KMS-11 (cell line): ENCODE data around the gene CANT1.

Experiments used
- H2AFZ ChIP-seq: fragments of 200-600 bp; sonication (generic); 2 replicates; pipeline ENCODE4 v1.6.1; 2016; ENCODE audit warnings: antibody characterized with exemption, mixed run types, low read depth
- H3K27ac ChIP-seq: fragments of 200-600 bp; sonication (generic); 2 replicates; pipeline ENCODE4 v1.6.1; 2016; ENCODE audit warnings: mild to moderate bottlenecking, mixed run types
- H3K27me3 ChIP-seq: fragments of 200-600 bp; sonication (generic); 2 replicates; pipeline ENCODE4 v1.6.1; 2017; ENCODE audit warnings: mild to moderate bottlenecking, low read depth, mixed run types, moderate library complexity; ENCODE audit not compliant: insufficient read depth
- H3K36me3 ChIP-seq: fragments of 200-600 bp; sonication (generic); 2 replicates; pipeline ENCODE4 v1.6.1; 2017; ENCODE audit warnings: mild to moderate bottlenecking, mixed run types; ENCODE audit not compliant: insufficient read depth
- H3K4me1 ChIP-seq: fragments of 200-600 bp; sonication (generic); 2 replicates; pipeline ENCODE4 v1.6.1; 2016; ENCODE audit warnings: mild to moderate bottlenecking, low read depth, mixed run types; ENCODE audit not compliant: poor library complexity, severe bottlenecking
- H3K4me2 ChIP-seq: fragments of 200-600 bp; sonication (generic); 2 replicates; pipeline ENCODE4 v1.7.0; 2016; ENCODE audit warnings: mild to moderate bottlenecking, mixed run types
- H3K4me3 ChIP-seq: fragments of 200-600 bp; sonication (generic); IDR thresholded peaks from 2 replicates; pipeline ENCODE4 v1.6.1; 2017; ENCODE audit warnings: low read depth, low read length, mixed read lengths; ENCODE audit not compliant: insufficient read depth
- H3K79me2 ChIP-seq: fragments of 200-600 bp; sonication (generic); 2 replicates; pipeline ENCODE4 v1.6.1; 2016; ENCODE audit warnings: low read depth, mixed run types; ENCODE audit not compliant: insufficient read depth
- H3K9ac ChIP-seq: fragments of 200-600 bp; sonication (generic); 2 replicates; pipeline ENCODE4 v1.6.1; 2016; ENCODE audit warnings: mild to moderate bottlenecking, mixed run types
- H4K20me1 ChIP-seq: fragments of 200-600 bp; sonication (generic); 2 replicates; pipeline ENCODE4 v1.6.1; 2016; ENCODE audit warnings: mild to moderate bottlenecking, mixed run types; ENCODE audit not compliant: insufficient read depth
- TF ChIP-seq, protein P1 (sequence below): fragments of 200-600 bp; sonication (generic); conservative IDR thresholded peaks from 2 replicates; pipeline ENCODE4 v1.6.1; 2017; ENCODE audit warnings: low read depth, mild to moderate bottlenecking, antibody characterized with exemption, low read length, moderate library complexity, mixed read lengths

Gene CANT1

DNA sequence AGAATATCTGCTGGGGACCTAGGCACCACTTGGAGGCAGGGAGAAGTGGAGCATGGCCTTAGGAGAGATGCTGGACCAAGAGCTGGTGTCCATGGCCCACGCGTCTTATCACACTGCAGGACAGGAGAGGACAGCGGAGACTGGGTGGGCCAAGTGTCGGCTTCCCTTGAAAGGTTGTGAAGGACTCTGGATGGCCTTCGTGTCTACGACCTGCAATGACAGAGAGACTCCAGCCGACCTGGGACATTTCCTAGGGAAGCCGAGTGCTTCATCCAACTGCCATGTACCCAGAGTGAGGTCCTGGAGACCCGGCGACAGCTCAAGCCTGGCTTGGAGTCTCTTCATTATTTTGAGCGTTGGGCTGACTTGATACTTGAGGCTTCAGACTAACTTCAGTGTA lies 34.9 kb upstream of the CANT1 start:
- no peaks in the 10 kb centered on the region for H3K79me2 ChIP-seq

DNA sequence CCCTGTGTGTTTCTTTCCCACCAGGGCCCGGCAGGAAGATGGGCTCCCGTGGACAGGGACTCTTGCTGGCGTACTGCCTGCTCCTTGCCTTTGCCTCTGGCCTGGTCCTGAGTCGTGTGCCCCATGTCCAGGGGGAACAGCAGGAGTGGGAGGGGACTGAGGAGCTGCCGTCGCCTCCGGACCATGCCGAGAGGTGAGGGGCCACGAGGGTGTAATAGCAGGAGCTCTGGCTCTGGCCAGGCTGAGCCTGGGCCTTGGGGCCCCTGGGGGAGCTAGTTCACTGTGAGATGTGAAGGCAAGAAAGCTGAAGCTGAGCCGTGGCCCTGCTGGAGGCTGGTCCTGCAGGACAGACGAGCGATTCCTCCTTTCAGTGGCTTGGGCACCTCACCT lies 34.4 kb upstream of the CANT1 start:
- no peaks in the 10 kb centered on the region for H4K20me1 ChIP-seq
- no peak overlapping the region for H3K4me3 ChIP-seq
- H3K9ac ChIP-seq: no peak overlapping the region
- H3K4me1 ChIP-seq: no peaks in the 10 kb centered on the region
- H2AFZ ChIP-seq: no peak overlapping the region
- H3K79me2 ChIP-seq: no peaks in the 10 kb centered on the region
- H3K27me3 ChIP-seq: peaks cover 77% of the 10 kb centered on the region
- no peak overlapping the region for H3K27ac ChIP-seq
- TF ChIP-seq, protein P1, sequence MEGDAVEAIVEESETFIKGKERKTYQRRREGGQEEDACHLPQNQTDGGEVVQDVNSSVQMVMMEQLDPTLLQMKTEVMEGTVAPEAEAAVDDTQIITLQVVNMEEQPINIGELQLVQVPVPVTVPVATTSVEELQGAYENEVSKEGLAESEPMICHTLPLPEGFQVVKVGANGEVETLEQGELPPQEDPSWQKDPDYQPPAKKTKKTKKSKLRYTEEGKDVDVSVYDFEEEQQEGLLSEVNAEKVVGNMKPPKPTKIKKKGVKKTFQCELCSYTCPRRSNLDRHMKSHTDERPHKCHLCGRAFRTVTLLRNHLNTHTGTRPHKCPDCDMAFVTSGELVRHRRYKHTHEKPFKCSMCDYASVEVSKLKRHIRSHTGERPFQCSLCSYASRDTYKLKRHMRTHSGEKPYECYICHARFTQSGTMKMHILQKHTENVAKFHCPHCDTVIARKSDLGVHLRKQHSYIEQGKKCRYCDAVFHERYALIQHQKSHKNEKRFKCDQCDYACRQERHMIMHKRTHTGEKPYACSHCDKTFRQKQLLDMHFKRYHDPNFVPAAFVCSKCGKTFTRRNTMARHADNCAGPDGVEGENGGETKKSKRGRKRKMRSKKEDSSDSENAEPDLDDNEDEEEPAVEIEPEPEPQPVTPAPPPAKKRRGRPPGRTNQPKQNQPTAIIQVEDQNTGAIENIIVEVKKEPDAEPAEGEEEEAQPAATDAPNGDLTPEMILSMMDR: no peak
- H3K36me3 ChIP-seq: no peaks in the 10 kb centered on the region
- H3K4me2 ChIP-seq: no peak overlapping the region

More for the DNA sequence above, 34.9 kb upstream of the CANT1 start:
- no peak overlapping the region for H3K27ac ChIP-seq
- H3K27me3 ChIP-seq: peaks cover 77% of the 10 kb centered on the region
- TF ChIP-seq, protein P1: no peak
- no peak overlapping the region for H3K4me3 ChIP-seq
- no peak overlapping the region for H3K4me2 ChIP-seq
- no peak overlapping the region for H3K9ac ChIP-seq
- no peaks in the 10 kb centered on the region for H3K36me3 ChIP-seq
- no peaks in the 10 kb centered on the region for H4K20me1 ChIP-seq
- no peaks in the 10 kb centered on the region for H3K4me1 ChIP-seq
- no peak overlapping the region for H2AFZ ChIP-seq

DNA sequence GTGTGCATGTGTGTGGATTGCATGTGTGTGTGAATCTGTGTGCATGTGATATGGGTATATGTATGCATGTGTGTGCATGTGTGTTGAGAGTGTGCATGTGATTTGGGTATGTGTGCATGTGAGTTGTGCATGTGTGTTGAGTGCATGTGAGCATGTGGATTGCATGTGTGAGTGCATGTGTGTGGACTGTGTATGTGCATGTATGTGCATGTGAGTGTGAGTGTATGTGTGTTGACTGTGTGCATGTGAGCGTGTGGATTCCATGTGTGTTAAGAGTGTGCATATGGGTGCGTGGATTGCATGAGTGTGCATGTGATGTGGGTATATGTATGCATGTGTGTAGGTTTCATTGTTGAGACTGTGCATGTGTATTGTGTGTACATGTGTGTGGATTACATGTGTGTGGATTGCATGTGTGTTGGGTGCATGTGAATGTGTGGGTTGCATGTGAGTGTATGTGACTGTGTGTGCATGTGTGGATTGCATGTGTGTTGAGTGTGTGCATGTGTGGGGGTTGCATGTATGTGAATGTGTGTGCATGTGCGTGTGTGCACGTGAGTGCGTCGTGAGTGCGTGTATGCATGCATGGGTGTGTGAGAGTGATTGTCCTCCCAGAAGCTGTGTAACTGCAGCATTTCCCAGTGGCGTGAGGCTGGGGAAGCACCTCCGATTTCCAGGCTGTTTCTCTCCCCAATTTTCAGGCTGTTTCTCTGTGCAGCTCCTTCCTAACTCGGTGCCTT lies 33.8 kb upstream of the CANT1 start:
- H3K4me1 ChIP-seq: no peaks in the 10 kb centered on the region
- TF ChIP-seq, protein P1: no peak
- no peaks in the 10 kb centered on the region for H3K36me3 ChIP-seq
- no peak overlapping the region for H2AFZ ChIP-seq
- H3K4me2 ChIP-seq: no peak overlapping the region
- H3K27me3 ChIP-seq: peaks cover 77% of the 10 kb centered on the region
- H3K4me3 ChIP-seq: no peak overlapping the region
- H3K27ac ChIP-seq: no peak overlapping the region
- H3K79me2 ChIP-seq: no peaks in the 10 kb centered on the region
- H3K9ac ChIP-seq: no peak overlapping the region
- no peaks in the 10 kb centered on the region for H4K20me1 ChIP-seq

DNA sequence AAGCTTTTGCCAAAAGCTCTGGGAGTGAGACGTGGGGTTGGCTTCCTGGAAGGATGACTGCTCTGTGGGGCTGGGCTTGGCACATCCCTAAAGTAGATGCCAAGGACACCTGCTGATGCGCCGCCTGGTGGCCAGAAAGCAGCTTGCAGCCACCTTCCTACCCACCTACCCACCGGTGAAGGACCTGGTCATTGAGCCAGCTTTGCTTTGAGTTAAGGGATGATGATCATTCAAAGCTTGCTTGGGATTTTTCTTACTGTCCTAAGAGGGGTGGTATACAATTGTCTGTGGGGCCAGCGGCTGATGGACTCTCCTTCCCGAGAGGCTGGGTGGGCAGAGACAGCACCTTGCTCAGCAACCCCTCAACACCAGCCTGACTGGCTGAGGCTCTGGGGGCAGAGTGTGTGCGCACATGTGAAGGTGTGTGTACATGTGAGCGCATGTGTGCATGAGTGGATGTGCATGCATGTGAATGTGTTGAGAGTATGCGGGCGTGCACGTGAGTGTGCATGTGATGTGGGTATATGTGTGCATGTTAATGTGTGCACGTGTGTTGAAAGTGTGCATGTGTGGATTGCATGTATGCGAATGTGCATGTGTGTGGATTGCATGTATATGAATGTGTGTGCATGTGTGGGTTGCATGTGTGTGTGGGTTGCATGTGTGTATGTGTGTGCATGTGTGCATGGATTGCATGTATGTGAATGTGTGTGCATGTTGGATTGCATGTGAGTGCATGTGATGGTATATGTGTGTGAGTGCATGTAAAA lies 33.0 kb upstream of the CANT1 start:
- TF ChIP-seq, protein P1: peak; percentile 95
- H3K9ac ChIP-seq: no peak overlapping the region
- H3K27me3 ChIP-seq: peaks cover 75% of the 10 kb centered on the region
- H4K20me1 ChIP-seq: no peaks in the 10 kb centered on the region
- H2AFZ ChIP-seq: no peak overlapping the region
- H3K79me2 ChIP-seq: no peaks in the 10 kb centered on the region
- H3K4me3 ChIP-seq: no peak overlapping the region
- no peaks in the 10 kb centered on the region for H3K4me1 ChIP-seq
- H3K27ac ChIP-seq: no peak overlapping the region
- H3K36me3 ChIP-seq: no peaks in the 10 kb centered on the region
- H3K4me2 ChIP-seq: no peak overlapping the region
